GM21447 (cell line): Measurements from ENCODE around the gene WNT16.

Source experiments
- ATAC-seq: cut with Tn5 transposase; IDR thresholded peaks from one replicate; pipeline ENCODE4 v1.9.1; 2021; ENCODE audit not compliant: unreplicated experiment

The WNT16 gene

DNA sequence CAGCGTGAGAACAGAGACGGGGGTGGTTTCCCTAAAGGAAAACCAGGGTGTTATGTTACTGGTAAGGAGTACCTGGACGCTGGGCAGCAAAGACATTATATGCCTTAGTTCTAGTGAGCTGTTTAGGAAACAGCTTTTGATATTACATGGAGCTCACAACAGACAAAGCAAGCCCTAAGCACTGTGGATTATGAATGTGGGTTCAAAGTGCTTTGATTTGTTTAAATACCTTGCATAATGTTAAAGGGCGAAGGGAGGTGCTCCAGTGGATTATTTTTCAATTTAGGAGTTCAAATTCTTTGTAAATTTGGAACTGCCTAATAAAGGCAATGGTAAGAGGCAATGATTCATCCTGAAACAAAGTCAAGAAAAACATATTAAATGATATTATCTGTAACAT, 13.8 kb downstream of the WNT16 start:
- no peak for ATAC-seq

DNA sequence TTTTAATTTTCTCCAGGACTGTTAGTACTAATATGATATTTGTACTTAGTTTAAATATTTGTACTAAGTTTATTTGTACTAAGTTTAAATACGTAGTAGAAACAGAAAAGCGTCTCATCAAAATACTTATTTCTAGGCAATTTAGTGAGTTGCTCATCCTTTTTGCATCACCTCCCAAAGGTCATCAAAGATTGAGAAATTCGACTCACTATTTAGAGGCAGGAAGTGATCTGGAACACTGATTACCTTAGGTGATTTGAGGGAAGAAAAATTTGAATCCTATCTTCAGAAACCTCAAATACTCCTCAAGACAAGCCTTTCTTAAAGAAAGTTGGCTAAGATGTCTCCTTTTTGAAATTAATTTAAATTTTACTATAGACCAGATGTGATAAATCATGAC, 14.5 kb downstream of the WNT16 start:
- ATAC-seq = no peak

DNA sequence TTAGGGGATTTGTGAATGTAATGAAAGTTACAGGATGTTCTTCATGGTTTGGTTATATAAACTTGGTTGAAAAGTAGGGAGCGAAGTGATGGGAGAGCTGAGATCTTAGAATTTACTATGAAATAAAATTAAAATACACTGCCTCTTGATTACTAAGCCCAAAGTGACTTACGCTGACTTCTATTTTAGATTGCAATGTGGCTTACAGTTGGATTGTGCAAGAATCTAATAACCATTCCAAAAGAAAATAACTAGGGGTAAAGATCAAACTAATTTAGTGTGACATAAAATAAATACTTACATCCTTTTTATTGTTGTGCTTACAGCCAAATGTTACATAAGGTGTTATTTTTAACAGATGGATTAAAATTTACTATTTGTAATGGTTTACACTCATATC, 15.3 kb downstream of the WNT16 start:
- no peak for ATAC-seq

DNA sequence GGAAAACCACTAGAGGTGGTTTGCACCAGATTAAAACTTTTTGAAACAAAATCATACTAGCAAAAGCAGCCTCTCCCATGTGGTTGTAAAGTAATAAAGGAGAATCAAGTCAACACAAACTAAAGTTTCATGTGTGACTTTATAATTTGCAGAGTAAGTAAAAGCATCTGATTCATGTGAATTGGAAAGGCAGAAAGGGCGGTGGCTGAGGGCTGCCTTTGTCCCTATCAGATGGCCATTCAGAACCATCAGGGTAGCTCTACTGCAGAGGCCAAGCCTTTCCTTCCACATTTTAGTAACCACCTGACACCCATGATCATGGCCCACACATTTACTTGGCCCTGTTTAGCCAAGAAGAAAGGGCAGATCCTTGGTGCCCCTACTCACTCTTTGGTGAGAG, 15.7 kb downstream of the WNT16 start:
- ATAC-seq = no peak

GRCh38 chr7:121351682-121352081, 22.9 kb downstream of the WNT16 start:
- no peak for ATAC-seq

- ATAC-seq = no peak
Observed at GRCh38 chr7:121352323-121352722, 23.5 kb downstream of the WNT16 start.

DNA sequence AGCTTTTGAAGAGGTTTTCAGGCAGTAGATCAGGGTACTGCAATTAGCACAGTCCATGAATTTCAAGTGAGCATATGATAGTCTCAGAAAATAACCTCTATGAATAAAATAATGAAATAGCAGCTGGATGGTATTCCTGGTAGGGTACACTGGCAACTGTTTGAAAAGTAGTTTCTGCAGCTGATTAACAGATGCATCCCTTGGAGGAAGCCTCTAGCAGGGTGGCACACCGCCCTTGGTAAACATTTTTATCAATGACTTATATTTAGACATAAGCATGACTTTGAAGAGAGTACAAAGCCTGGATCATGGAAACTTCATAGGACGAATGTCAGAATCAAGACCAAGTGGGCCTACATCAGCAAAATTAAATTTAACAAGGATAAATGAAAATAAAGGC, 26.8 kb downstream of the WNT16 start:
- no peak for ATAC-seq

GRCh38 chr7:121360564-121360963, 31.8 kb downstream of the WNT16 start:
- ATAC-seq = no peak

DNA sequence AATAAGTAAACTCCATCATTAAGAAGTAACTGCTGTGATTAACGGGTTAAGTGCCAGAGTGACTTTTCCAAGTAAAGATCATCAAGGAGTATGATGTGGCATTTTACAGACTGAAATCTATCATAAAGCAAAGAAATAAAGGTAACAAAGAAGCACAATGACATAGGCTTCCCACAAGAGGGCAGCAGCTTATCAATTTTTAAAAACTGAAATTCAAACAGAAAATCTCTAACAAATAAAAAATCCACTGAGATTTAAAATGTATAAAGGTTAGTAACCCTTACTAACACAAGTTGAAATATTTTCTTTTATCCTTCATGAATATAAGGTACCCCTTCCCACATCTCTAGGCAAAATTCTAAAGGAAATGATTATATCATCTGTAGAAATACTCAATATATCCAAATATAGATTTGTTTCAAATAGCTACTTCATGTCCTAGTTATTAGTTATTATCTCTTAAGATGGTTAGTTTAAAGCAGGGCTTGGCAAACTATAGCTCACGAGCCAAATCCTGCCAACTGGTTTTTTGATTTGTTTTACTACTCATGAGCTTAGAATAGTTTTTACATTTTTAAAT, 38.1 kb downstream of the WNT16 start:
- no peak for ATAC-seq

- ATAC-seq = peak; percentile 50
Observed at GRCh38 chr7:121369462-121369861, 40.7 kb downstream of the WNT16 start.

- ATAC-seq = no peak
Observed at GRCh38 chr7:121371367-121371766, 42.6 kb downstream of the WNT16 start.

GRCh38 chr7:121371883-121372282, 43.1 kb downstream of the WNT16 start:
- no peak for ATAC-seq

- peak; percentile 88 for ATAC-seq
Observed at GRCh38 chr7:121372376-121373010, 43.7 kb downstream of the WNT16 start.

DNA sequence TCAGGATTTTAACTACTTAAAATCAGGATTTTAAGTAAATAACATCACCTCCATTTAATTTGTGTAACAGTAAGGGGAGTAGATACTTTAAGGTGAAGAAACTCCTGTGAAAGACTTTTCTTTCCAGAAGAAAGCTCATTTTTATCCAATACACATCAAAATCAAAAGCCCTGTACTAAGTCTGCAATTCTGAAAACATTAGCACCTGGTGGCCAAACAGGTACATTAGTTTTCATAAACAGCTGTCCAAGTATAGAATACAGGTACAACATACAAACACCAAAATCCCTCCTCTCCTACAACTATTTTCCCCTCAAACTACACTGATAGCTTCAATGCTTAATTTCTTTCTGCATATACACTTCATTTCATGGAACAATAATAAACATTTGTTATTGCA, 44.4 kb downstream of the WNT16 start:
- ATAC-seq = no peak

DNA sequence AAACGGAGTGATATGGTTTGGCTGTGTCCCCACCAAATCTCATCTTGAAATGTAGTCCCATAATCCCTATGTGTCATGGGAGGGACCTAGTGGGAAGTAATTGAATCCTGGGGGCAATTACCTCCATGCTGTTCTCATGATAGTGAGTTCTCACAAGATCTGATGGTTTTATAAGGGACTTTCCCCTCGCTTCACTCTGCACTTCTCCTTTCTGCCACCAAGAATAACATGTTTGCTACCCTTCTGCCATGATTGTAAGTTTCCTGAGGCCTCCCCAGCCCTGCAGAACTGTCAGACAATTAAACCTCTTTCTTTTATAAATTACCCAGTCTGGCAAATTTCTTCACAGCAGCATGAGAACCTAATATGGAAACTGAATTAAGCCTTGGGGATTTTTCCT, 48.2 kb downstream of the WNT16 start:
- ATAC-seq = no peak

DNA sequence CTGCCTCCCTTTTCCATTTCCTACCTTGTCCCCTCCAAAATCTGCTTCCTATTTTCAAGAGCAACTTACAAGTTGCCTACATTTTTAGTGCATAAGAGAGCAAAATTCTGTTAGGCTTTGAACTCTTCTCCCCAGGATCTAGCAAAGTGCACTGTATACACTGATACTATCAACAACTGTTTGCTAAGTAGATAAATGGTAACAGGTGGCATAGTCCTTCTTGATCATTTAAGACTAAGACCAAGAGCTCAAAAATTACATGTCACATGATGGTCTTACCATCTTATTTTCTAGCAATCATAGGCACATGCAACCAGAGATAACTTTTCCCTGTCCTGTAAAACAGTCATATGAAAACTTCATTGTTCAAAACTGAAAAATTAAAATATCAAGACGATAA, 51.1 kb downstream of the WNT16 start:
- no peak for ATAC-seq

GRCh38 chr7:121382473-121382872, 53.7 kb downstream of the WNT16 start:
- no peak for ATAC-seq

DNA sequence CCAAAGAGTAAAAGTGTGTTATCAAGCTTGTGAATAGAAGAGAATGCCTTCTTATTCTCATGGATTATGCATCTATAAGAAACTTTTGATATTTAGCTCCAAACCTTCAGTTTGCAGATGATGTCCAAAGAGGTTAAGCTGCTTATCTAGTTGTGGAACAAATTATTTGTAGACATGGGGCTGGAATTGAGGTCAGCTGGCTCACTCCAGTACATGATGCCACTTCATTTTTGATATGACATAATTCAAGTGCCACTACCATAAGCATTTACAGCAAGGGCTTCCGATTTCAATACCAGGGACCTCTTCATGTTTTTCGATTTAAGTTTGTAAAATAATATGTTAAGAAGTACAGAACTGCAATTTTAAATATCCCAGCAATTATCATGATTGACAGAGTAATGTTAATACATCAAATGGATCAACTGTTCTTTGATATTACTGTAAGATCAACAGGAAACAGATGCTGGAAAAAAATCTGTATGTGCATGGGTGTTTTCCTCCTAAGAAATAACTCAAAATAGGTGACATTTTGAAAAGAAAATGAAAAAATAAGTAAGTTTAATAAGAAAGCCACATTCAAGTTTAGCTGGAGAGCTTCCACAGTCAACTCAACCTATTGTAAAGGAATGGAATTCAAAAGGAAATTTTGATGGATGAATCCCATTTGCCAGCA, 54.6 kb downstream of the WNT16 start:
- ATAC-seq = no peak

DNA sequence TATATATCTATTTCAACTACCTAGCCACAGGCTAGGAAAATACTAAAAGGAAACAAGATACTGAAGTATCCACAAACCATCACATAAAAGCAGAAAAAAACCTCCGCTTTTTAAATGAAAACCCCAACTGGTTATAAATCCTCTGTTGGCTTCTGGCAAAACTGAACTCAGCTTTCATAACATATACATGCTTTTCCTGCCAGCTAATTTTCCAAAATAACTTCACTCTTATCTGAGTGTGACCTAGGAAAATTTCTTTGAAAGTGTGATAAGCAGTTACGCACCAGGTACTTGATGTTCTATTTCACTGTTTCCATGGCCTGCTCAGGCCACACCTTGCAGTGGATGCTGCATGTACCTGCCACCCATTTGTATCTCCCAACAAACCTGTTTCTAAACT, 55.5 kb downstream of the WNT16 start:
- no peak for ATAC-seq

DNA sequence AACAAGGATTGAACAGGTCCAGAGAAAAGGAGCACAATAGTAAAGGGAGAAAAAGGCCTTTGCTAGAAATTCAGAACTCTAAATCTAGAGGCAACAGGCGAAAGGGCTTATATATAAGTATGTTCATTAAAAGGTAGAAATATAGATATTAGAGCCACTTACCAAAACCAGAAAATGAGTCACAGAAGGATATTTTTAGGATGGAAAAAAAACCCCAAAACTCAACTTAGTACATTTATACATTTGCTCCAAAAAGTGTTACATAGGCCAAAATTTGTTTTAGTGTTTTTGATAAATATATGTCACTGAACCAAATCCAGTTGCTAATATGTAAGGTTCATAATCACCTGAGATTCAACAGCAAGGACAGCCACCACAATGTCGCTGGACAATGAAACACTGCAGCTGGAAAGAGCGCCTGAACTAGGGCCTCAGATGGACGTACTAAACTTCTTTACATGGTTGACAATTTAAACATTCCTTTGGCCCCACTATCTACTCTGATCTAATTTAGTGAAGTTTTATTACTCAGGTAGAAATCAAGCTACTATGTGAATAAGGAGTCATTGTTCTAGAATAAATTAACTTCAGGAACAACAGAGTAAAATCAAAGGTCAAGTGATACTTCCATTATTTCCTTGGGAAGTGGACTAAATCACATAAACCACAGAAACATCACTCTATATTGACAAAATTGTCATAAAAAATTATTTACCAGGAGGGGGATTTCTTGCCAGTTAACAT, 56.4 kb downstream of the WNT16 start:
- ATAC-seq = no peak

- peak; percentile 92 for ATAC-seq
Observed at GRCh38 chr7:121385800-121386179, 57.0 kb downstream of the WNT16 start.

- ATAC-seq = no peak
Observed at GRCh38 chr7:121388950-121389349, 60.1 kb downstream of the WNT16 start.
